K562 (cell line): ENCODE measurements around the gene ACTN4. TPM values are rescaled to one million over a fixed set of nuclear protein-coding genes. Genes with fewer than 3 reads are reported as not detected.

Experiments
- ATAC-seq: fragments of 200-7000 bp; cut with Tn5 transposase; 3 replicates; pipeline ENCODE4 v1.9.1; 2020; ENCODE audit warnings: moderate library complexity
- BruUV-seq: library from RNA; stranded (reverse); fragments of 400-500 nt; replicated peaks from 2 replicates; lab custom pipeline; 2021; lab: Mats Ljungman, UMichigan
- CTCF ChIA-PET: fragments of 300-600 bp; formaldehyde crosslinking; extraction: SDS; loops from one replicate; lab custom pipeline; 2021; ENCODE audit warnings: low intra/inter-chr PET ratio; lab: Yijun Ruan, JAX
- POLR2A ChIA-PET: fragments of 300-600, 350-650 bp; sonication (Branson Sonifier 250); formaldehyde crosslinking; extraction: SDS; loops from one replicate; lab custom pipeline; 2021; ENCODE audit warnings: antibody characterized with exemption, inconsistent platforms; lab: Yijun Ruan, JAX
- DNase-seq, 4 experiments: peaks; one replicate each; pipeline versions ENCODE4 v3.0.0 to v3.0.0-alpha.2; 2011 to 2018; ENCODE audit warnings: low spot score in 3 of 4, mixed read lengths in 3 of 4; ENCODE audit errors: extremely low read depth in 1 of 4
- FAIRE-seq: peaks from 2 replicates; lab custom pipeline; 2011; peaks lifted over from hg19 to GRCh38; lab: Jason Lieb, UNC
- H2AFZ ChIP-seq: 2 replicates; pipeline ENCODE4 v1.6.0; 2011; ENCODE audit warnings: low read depth, low read length, control low read depth, inconsistent platforms
- H3K27ac ChIP-seq: fragments of 200-600 bp; 3 replicates; pipeline ENCODE4 v1.8.0; 2011; ENCODE audit warnings: low read depth, mild to moderate bottlenecking, control low read depth, inconsistent platforms, low read length, moderate library complexity, mixed read lengths; ENCODE audit errors: extremely low read depth
- H3K27me3 ChIP-seq, 2 experiments: fragments of 300-600 bp in 1 of 2; 2 replicates in 1 of 2; 3 replicates in 1 of 2; pipeline versions ENCODE4 v1.6.0 to v1.8.0; 2011; ENCODE audit warnings: inconsistent platforms in 2 of 2, low read length in 2 of 2, mild to moderate bottlenecking in 1 of 2, mixed read lengths in 1 of 2, moderate library complexity in 1 of 2; ENCODE audit not compliant: control insufficient read depth in 2 of 2, insufficient read depth in 2 of 2
- H3K36me3 ChIP-seq: fragments of 300-600 bp; 3 replicates; pipeline ENCODE4 v1.8.0; 2011; ENCODE audit warnings: mild to moderate bottlenecking, low read length, inconsistent platforms; ENCODE audit not compliant: control insufficient read depth, insufficient read depth
- H3K4me1 ChIP-seq, 2 experiments: fragments of 200-600 bp in 1 of 2; replicated peaks in 1 of 2; 2 replicates in 1 of 2; 3 replicates in 1 of 2; pipeline versions ENCODE4 v1.5.1 to v1.8.0; 2011; ENCODE audit warnings: inconsistent platforms in 2 of 2, low read length in 2 of 2, mild to moderate bottlenecking in 1 of 2, mixed read lengths in 1 of 2, moderate library complexity in 1 of 2; ENCODE audit not compliant: control insufficient read depth in 2 of 2, insufficient read depth in 2 of 2
- H3K4me2 ChIP-seq: 2 replicates; pipeline ENCODE4 v1.6.1; 2011; ENCODE audit warnings: low read length, control low read depth, inconsistent platforms, mixed read lengths; ENCODE audit not compliant: insufficient read depth
- H3K4me3 ChIP-seq: fragments of 200-600 bp; sonication (generic), shearing (Covaris generic); 2 replicates; pipeline ENCODE4 v1.5.1; 2016; ENCODE audit warnings: control low read depth, inconsistent platforms
- H3K79me2 ChIP-seq: fragments of 200-600 bp; 3 replicates; pipeline ENCODE4 v1.8.0; 2011; ENCODE audit warnings: low read length, inconsistent platforms; ENCODE audit not compliant: control insufficient read depth, insufficient read depth
- H3K9ac ChIP-seq, 2 experiments: 2 replicates each; pipeline versions ENCODE4 v1.6.0 to v1.6.1; 2011; ENCODE audit warnings: low read depth in 2 of 2, low read length in 2 of 2, control low read depth in 1 of 2, inconsistent platforms in 1 of 2, mild to moderate bottlenecking in 1 of 2, mixed read lengths in 1 of 2; ENCODE audit not compliant: insufficient read depth in 1 of 2
- H3K9me1 ChIP-seq: one replicate; pipeline ENCODE4 v1.6.0; 2011; ENCODE audit warnings: inconsistent platforms, mild to moderate bottlenecking, low read length, moderate library complexity; ENCODE audit not compliant: control insufficient read depth, insufficient read depth
- H3K9me3 ChIP-seq: replicated peaks from 2 replicates; pipeline ENCODE4 v1.5.1; 2011; ENCODE audit warnings: low read depth, low read length, inconsistent platforms; ENCODE audit not compliant: control insufficient read depth, insufficient read depth
- H4K20me1 ChIP-seq: replicated peaks from 2 replicates; pipeline ENCODE4 v1.6.1; 2011; ENCODE audit warnings: low read length, inconsistent platforms, mixed read lengths; ENCODE audit not compliant: control insufficient read depth, insufficient read depth
- AFF4 ChIP-seq: sonication (generic); formaldehyde crosslinking; IDR thresholded peaks from 2 replicates; pipeline ENCODE4 v1.8.0; 2023; ENCODE audit warnings: mild to moderate bottlenecking, missing genetic modification reagents
- BACH1 ChIP-seq: fragments of 200-800 bp; sonication (Bioruptor generic); IDR thresholded peaks from 2 replicates; pipeline ENCODE4 v1.6.1; 2016; ENCODE audit warnings: missing genetic modification characterization, missing compliant biosample characterization
- CCAR2 ChIP-seq: fragments of 200-400 bp; formaldehyde crosslinking; IDR thresholded peaks from 2 replicates; pipeline ENCODE4 v1.6.1; 2017; ENCODE audit warnings: mild to moderate bottlenecking, low read depth, low read length
- ELF1 ChIP-seq: fragments of 200-800 bp; sonication (Bioruptor generic); IDR thresholded peaks from 2 replicates; pipeline ENCODE4 v1.6.1; 2016; ENCODE audit warnings: missing genetic modification characterization, missing compliant biosample characterization
- FOS ChIP-seq: IDR thresholded peaks from 3 replicates; pipeline ENCODE4 v1.6.1; 2011; ENCODE audit not compliant: insufficient read length; ENCODE audit errors: extremely low read depth
- MAFG ChIP-seq: fragments of 450-650 bp; conservative IDR thresholded peaks from 2 replicates; pipeline ENCODE4 v1.6.1; 2016; ENCODE audit warnings: missing genetic modification characterization, missing compliant biosample characterization
- MYBL2 ChIP-seq, 2 experiments: fragments of 450-650 bp in 1 of 2; sonication (generic) in 1 of 2; formaldehyde crosslinking in 1 of 2; IDR thresholded peaks; 2 replicates each; pipeline versions ENCODE4 v1.6.1 to v1.8.1; 2017 to 2022; ENCODE audit warnings: borderline replicate concordance in 1 of 2, inconsistent platforms in 1 of 2, low read depth in 1 of 2, mild to moderate bottlenecking in 1 of 2, missing genetic modification reagents in 1 of 2, moderate library complexity in 1 of 2
- NCOA6 ChIP-seq: fragments of 450-650 bp; IDR thresholded peaks from 2 replicates; pipeline ENCODE4 v1.6.1; 2017; ENCODE audit warnings: mild to moderate bottlenecking
- PPARD ChIP-seq: fragments of 250-450 bp; sonication (Bioruptor Pico); IDR thresholded peaks from 2 replicates; pipeline ENCODE4 v1.8.0; 2022; ENCODE audit warnings: inconsistent platforms, mild to moderate bottlenecking, moderate library complexity
- RFX7 ChIP-seq: fragments of 250-450 bp; sonication (Bioruptor Pico); IDR thresholded peaks from 2 replicates; pipeline ENCODE4 v1.5.1; 2021; ENCODE audit warnings: mild to moderate bottlenecking
- SP2 ChIP-seq: IDR thresholded peaks from 2 replicates; pipeline ENCODE4 v1.6.1; 2011; ENCODE audit warnings: mild to moderate bottlenecking, low read depth, low read length, moderate library complexity; ENCODE audit not compliant: poor library complexity, severe bottlenecking; ENCODE audit errors: extremely low read depth
- WGBS: fragments of 100-300 bp; shearing (Covaris generic); methylation state at CpG from one replicate; pipeline ENCODE4 v1.1.6; 2016; ENCODE audit warnings: low coverage, mixed read lengths; ENCODE audit not compliant: insufficient coverage; ENCODE audit errors: missing lambda C conversion rate; 5-methylcytosine and 5-hydroxymethylcytosine counted together
- in situ Hi-C: fragments of 300-500 bp; cut with MboI; formaldehyde crosslinking; loops from 4 replicates; pipeline ENCODE4 v1.15.0; 2018; ENCODE audit warnings: inconsistent platforms, mixed read lengths
- intact Hi-C: fragments of 100-400 bp; cut with micrococcal nuclease; formaldehyde crosslinking; loops from 2 replicates; pipeline ENCODE4 v1.14.2; 2022
- polyA plus RNA-seq, 8 experiments: library from polyadenylated mRNA; depleted of rRNA in 4 of 8; stranded (reverse) in 5 of 8; unstranded in 3 of 8; fragments of >200 nt; fragmentation: Nextera tagmentation in 2 of 8; fragmentation: Illumina TruSeq in 1 of 8; extraction: Ambion mirVana in 2 of 8; extraction: Trizol in 1 of 8; gene quantifications; 2 replicates each; pipeline versions ENCODE4 v1.2.1 to v1.2.3, GENCODE V29; 2011 to 2014; ENCODE audit warnings: inconsistent platforms in 1 of 8, missing spikeins in 1 of 8
- total RNA-seq, 7 experiments: library from RNA; depleted of rRNA in 6 of 7; stranded (reverse); fragments of >200 nt in 6 of 7; fragmentation: Illumina TruSeq in 2 of 7; extraction: Trizol in 2 of 7; gene quantifications; 2 replicates each; pipeline versions ENCODE4 v1.2.1 to v1.2.3, GENCODE V29; 2011 to 2021; ENCODE audit warnings: low replicate concordance in 1 of 7
- TF ChIP-seq, protein P1 (sequence below): fragments of 200-800 bp; sonication (Bioruptor generic); IDR thresholded peaks from 2 replicates; pipeline ENCODE4 v1.6.1; 2016; ENCODE audit warnings: missing genetic modification characterization, missing compliant biosample characterization

ACTN4 gene
- total and polyA plus RNA-seq, 9 of the 15 experiments (the other 6 are each of a cell fraction or from before 2014, with no cell fraction given): 3.1 to 385 (median 125) TPM

DNA sequence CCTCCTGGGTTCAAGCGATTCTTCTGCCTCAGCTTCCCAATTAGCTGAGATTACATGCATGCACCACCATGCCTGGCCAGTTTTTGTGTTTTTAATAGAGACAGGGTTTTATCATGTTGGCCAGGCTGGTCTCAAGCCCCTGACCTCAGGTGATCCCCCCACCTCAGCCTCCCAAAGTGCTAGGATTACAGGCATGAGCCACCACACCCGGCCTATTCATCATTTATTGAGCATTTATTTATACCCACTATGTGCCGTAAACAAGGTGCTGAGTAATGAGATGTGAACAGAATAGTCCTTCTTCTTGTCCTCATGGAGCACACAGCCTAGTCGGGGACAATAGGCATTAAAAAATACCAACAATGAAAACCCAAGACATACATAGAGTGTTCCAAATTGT, 25.6 kb downstream of the ACTN4 start:
- CTCF ChIA-PET: no interaction called here
- peaks cover 89% of the 10 kb centered on the region for H3K79me2 ChIP-seq
- TF ChIP-seq AFF4 (CRISPR knock-in tag) (no peak), FOS (no peak), MAFG (no peak), CCAR2 (no peak), ELF1 (tag) (no peak), PPARD (CRISPR knock-in tag) (no peak), RFX7 (CRISPR knock-in tag) (no peak), SP2 (no peak), NCOA6 (no peak), BACH1 (tag) (no peak), MYBL2 (IDR thresholded peaks at IDR 0.05; ENCODE audit: low read depth) (no peak), MYBL2 (CRISPR knock-in tag; IDR thresholded peaks at IDR 0.05; ENCODE audit: borderline replicate concordance) (no peak)
- TF ChIP-seq, protein P1, sequence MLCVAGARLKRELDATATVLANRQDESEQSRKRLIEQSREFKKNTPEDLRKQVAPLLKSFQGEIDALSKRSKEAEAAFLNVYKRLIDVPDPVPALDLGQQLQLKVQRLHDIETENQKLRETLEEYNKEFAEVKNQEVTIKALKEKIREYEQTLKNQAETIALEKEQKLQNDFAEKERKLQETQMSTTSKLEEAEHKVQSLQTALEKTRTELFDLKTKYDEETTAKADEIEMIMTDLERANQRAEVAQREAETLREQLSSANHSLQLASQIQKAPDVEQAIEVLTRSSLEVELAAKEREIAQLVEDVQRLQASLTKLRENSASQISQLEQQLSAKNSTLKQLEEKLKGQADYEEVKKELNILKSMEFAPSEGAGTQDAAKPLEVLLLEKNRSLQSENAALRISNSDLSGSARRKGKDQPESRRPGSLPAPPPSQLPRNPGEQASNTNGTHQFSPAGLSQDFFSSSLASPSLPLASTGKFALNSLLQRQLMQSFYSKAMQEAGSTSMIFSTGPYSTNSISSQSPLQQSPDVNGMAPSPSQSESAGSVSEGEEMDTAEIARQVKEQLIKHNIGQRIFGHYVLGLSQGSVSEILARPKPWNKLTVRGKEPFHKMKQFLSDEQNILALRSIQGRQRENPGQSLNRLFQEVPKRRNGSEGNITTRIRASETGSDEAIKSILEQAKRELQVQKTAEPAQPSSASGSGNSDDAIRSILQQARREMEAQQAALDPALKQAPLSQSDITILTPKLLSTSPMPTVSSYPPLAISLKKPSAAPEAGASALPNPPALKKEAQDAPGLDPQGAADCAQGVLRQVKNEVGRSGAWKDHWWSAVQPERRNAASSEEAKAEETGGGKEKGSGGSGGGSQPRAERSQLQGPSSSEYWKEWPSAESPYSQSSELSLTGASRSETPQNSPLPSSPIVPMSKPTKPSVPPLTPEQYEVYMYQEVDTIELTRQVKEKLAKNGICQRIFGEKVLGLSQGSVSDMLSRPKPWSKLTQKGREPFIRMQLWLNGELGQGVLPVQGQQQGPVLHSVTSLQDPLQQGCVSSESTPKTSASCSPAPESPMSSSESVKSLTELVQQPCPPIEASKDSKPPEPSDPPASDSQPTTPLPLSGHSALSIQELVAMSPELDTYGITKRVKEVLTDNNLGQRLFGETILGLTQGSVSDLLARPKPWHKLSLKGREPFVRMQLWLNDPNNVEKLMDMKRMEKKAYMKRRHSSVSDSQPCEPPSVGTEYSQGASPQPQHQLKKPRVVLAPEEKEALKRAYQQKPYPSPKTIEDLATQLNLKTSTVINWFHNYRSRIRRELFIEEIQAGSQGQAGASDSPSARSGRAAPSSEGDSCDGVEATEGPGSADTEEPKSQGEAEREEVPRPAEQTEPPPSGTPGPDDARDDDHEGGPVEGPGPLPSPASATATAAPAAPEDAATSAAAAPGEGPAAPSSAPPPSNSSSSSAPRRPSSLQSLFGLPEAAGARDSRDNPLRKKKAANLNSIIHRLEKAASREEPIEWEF (CRISPR knock-in tag): no peak

More for the DNA sequence above, 25.6 kb downstream of the ACTN4 start:
- no peak overlapping the region for H3K9ac ChIP-seq
- no peak overlapping the region for H3K27ac ChIP-seq
- H4K20me1 ChIP-seq: peaks cover 5% of the 10 kb centered on the region; the same call in 1 of the 2 replicates
- no peaks in the 10 kb centered on the region for H3K27me3 ChIP-seq
- WGBS: 58% methylated on average over 4 of the region's 4 CpGs
- in situ Hi-C loops: no loop called here
- POLR2A ChIA-PET: no interaction called here
- no peaks in the 10 kb centered on the region for H3K9me1 ChIP-seq
- H3K4me1 ChIP-seq: peaks cover 57 to 75% of the 10 kb centered on the region in 2 experiments
- H3K9me3 ChIP-seq: no peaks in the 10 kb centered on the region
- DNase-seq (no peak), ATAC-seq (no peak), FAIRE-seq (no peak)
- BruUV-seq: no TSS peak
- H2AFZ ChIP-seq: no peak overlapping the region
- H3K4me3 ChIP-seq: no peak overlapping the region
- peaks cover 45% of the 10 kb centered on the region for H3K36me3 ChIP-seq
- intact Hi-C loops: no loop called here
- no peak overlapping the region for H3K4me2 ChIP-seq
